ENCODE data around the gene GPATCH1. TPM values are rescaled to one million over a fixed set of nuclear protein-coding genes. Genes with fewer than 3 reads are reported as not detected.

The GPATCH1 gene
- total RNA-seq, 1 experiment from 2014 or later = 34.7 TPM

- peaks cover 3% of the 10 kb centered on the region for H3K36me3 ChIP-seq (ENCODE audit: control insufficient read depth, insufficient read depth, low read length)
- DNase-seq (ENCODE audit: low read depth, low spot score) (no peak), ATAC-seq (no peak)
- no peaks in the 10 kb centered on the region for H3K27me3 ChIP-seq (ENCODE audit: control insufficient read depth, insufficient read depth, low read length)
- no peak overlapping the region for H3K4me3 ChIP-seq (ENCODE audit: low read depth in 2 of 2, low read length in 2 of 2)
- TF ChIP-seq CTCF (IDR thresholded peaks at IDR 0.05) = no peak
- TF ChIP-seq POLR2AphosphoS5 (IDR thresholded peaks at IDR 0.05; ENCODE audit: low read depth, low read length) = no peak; the same call in 1 of the 2 replicates
- peak overlapping the region; percentile 85 for H3K27ac ChIP-seq (ENCODE audit: low read length)
- in situ Hi-C loops (cut with HindIII; ENCODE audit: low pct_unique_long_range_greater_than_20kb, low sequenced_read_pairs) (no loop called here), intact Hi-C loops (cut with micrococcal nuclease; ENCODE audit: unreplicated experiment) (loop anchor here (10.0 kb wide), 1 partner anchor 65 kb away; no protein-coding TSS in a partner anchor)
- no TSS peak for BruUV-seq (replicated peaks)
- ChIA-PET POLR2A (no interaction called here), CTCF (no interaction called here)
- peaks cover 88% of the 10 kb centered on the region for H3K4me1 ChIP-seq (ENCODE audit: control insufficient read depth, insufficient read depth, low read length)
- H3K9me3 ChIP-seq (ENCODE audit: control insufficient read depth, insufficient read depth, low read depth, low read length) = no peaks in the 10 kb centered on the region
Measured at GRCh38 chr19:33050110-33050509, 30.9 kb upstream of the GPATCH1 start.

- POLR2A ChIA-PET = interaction anchor here (0.6 to 0.7 kb wide), 2 partner anchors 58 to 1333 kb away, joined by 3 to 5 read pairs; no protein-coding TSS in a partner anchor
- DNase-seq (ENCODE audit: low read depth, low spot score) = no peak
Measured at GRCh38 chr19:33052352-33052972, 28.5 kb upstream of the GPATCH1 start.

GRCh38 chr19:33054623-33055022 lies 26.4 kb upstream of the GPATCH1 start:
- peaks cover 85% of the 10 kb centered on the region for H3K4me1 ChIP-seq (ENCODE audit: control insufficient read depth, insufficient read depth, low read length)
- H3K36me3 ChIP-seq (ENCODE audit: control insufficient read depth, insufficient read depth, low read length) = peaks cover 6% of the 10 kb centered on the region
- H3K4me3 ChIP-seq (ENCODE audit: low read depth in 2 of 2, low read length in 2 of 2) = no peak overlapping the region; a peak in 1 of 4 replicates
- in situ Hi-C loops (cut with HindIII; ENCODE audit: low pct_unique_long_range_greater_than_20kb, low sequenced_read_pairs) = no loop called here
- H3K27me3 ChIP-seq (ENCODE audit: control insufficient read depth, insufficient read depth, low read length) = no peaks in the 10 kb centered on the region
- ChIA-PET POLR2A (no interaction called here), CTCF (no interaction called here)
- peak overlapping the region; percentile 78 for H3K27ac ChIP-seq (ENCODE audit: low read length)
- H3K9me3 ChIP-seq (ENCODE audit: control insufficient read depth, insufficient read depth, low read depth, low read length) = no peaks in the 10 kb centered on the region
- no TSS peak for BruUV-seq (replicated peaks)
- DNase-seq (ENCODE audit: low read depth, low spot score) (no peak), ATAC-seq (peak; percentile 19; the same call in 1 of the 2 replicates)
- intact Hi-C loops (cut with micrococcal nuclease; ENCODE audit: unreplicated experiment) = loop anchor here (10.0 kb wide), 1 partner anchor 60 kb away; no protein-coding TSS in a partner anchor
- no peak for TF ChIP-seq POLR2AphosphoS5 (IDR thresholded peaks at IDR 0.05; ENCODE audit: low read depth, low read length)
- TF ChIP-seq TCF7L2 (IDR thresholded peaks at IDR 0.05; ENCODE audit: low read depth, low read length) = no peak
- no peak for TF ChIP-seq CTCF (IDR thresholded peaks at IDR 0.05)
- no peak for TF ChIP-seq SIN3A (IDR thresholded peaks at IDR 0.05; ENCODE audit: borderline replicate concordance, insufficient read depth, low read depth, low read length)
- TF ChIP-seq REST (IDR thresholded peaks at IDR 0.05; ENCODE audit: insufficient read depth in 1 of 2, low read depth in 2 of 2, low read length in 1 of 2) = no peak

More at GRCh38 chr19:33052352-33052972, 28.5 kb upstream of the GPATCH1 start:
- peak; percentile 14 for ATAC-seq
- BruUV-seq (replicated peaks) = TSS peak; percentile 30
- no peaks in the 10 kb centered on the region for H3K9me3 ChIP-seq (ENCODE audit: control insufficient read depth, insufficient read depth, low read depth, low read length)
- peak overlapping the region; percentile 61 for H3K27ac ChIP-seq (ENCODE audit: low read length)
- intact Hi-C loops (cut with micrococcal nuclease; ENCODE audit: unreplicated experiment) = loop anchor here (10.0 kb wide), 1 partner anchor 62 kb away; no protein-coding TSS in a partner anchor
- CTCF ChIA-PET = interaction anchor here (0.6 to 1.1 kb wide), 2 partner anchors 29 to 65 kb away, joined by 3 to 6 read pairs; no protein-coding TSS in a partner anchor
- in situ Hi-C loops (cut with HindIII; ENCODE audit: low pct_unique_long_range_greater_than_20kb, low sequenced_read_pairs) = no loop called here
- H3K4me1 ChIP-seq (ENCODE audit: control insufficient read depth, insufficient read depth, low read length) = peaks cover 90% of the 10 kb centered on the region
- H3K36me3 ChIP-seq (ENCODE audit: control insufficient read depth, insufficient read depth, low read length) = peaks cover 6% of the 10 kb centered on the region
- TF ChIP-seq POLR2AphosphoS5 (IDR thresholded peaks at IDR 0.05; ENCODE audit: low read depth, low read length) (peak; percentile 25; the same call in 1 of the 2 replicates), CTCF (IDR thresholded peaks at IDR 0.05) (no peak)
- no peak overlapping the region for H3K4me3 ChIP-seq (ENCODE audit: low read depth in 2 of 2, low read length in 2 of 2)
- no peaks in the 10 kb centered on the region for H3K27me3 ChIP-seq (ENCODE audit: control insufficient read depth, insufficient read depth, low read length)
